ENCODE measurements around the gene IL7R. TPM values are rescaled to one million over a fixed set of nuclear protein-coding genes. Genes with fewer than 3 reads are reported as not detected.
A peak's percentile ranks its signal among the peaks of the same experiment; 100 is the strongest.

Gene IL7R
- total and polyA plus RNA-seq, 2 donors (not counting 3 experiments of a cell fraction or from before 2014, with no cell fraction given) = 1.0 to 1.2 TPM

- H3K79me2 ChIP-seq (ENCODE audit: control insufficient read depth, insufficient read depth, low read length) = no peaks in the 10 kb centered on the region
- H3K9me3 ChIP-seq (replicated peaks; ENCODE audit: control insufficient read depth, insufficient read depth, low read length) = no peaks in the 10 kb centered on the region
- peak; percentile 22 for DNase-seq (ENCODE audit: low read depth, low spot score)
- H3K9me1 ChIP-seq (replicated peaks; ENCODE audit: control insufficient read depth, extremely low read depth, insufficient read depth, low read length) = no peaks in the 10 kb centered on the region
- no peaks in the 10 kb centered on the region for H4K20me1 ChIP-seq (replicated peaks; ENCODE audit: control insufficient read depth, extremely low read depth, insufficient read depth, low read length)
- H3K4me3 ChIP-seq (replicated peaks in 1 of 3; ENCODE audit: insufficient read depth in 1 of 3, low read depth in 1 of 3, low read length in 3 of 3) = no peak overlapping the region
- ChIA-PET POLR2A (no interaction called here), CTCF (interaction anchor here (0.7 to 4.1 kb wide), 5 partner anchors 9 to 201 kb away, joined by 3 to 17 read pairs (median 4); no protein-coding TSS in a partner anchor)
- dilution Hi-C loops (cut with MboI; ENCODE audit: extremely low pct_ligation_motif_present, low sequenced_read_pairs) (no loop called here), intact Hi-C loops (cut with micrococcal nuclease) (no loop called here)
- no peaks in the 10 kb centered on the region for H3K36me3 ChIP-seq (ENCODE audit: control insufficient read depth in 2 of 2, extremely low read depth in 1 of 2, insufficient read depth in 2 of 2, low read length in 2 of 2)
- H3K9ac ChIP-seq (replicated peaks; ENCODE audit: extremely low read depth, insufficient read depth, low read length) = no peak overlapping the region
- H3K27me3 ChIP-seq (ENCODE audit: control insufficient read depth in 2 of 2, insufficient read depth in 2 of 2, low read length in 2 of 2) = no peaks in the 10 kb centered on the region
- H3K4me1 ChIP-seq (ENCODE audit: control insufficient read depth, extremely low read depth, insufficient read depth, low read length) = no peaks in the 10 kb centered on the region
- H3K4me2 ChIP-seq (ENCODE audit: insufficient read depth, low read length) = peak overlapping the region; percentile 56
- TF ChIP-seq JUN (IDR thresholded peaks at IDR 0.05; ENCODE audit: borderline replicate concordance, insufficient read depth, insufficient read length, low read depth) (no peak), GATA2 (IDR thresholded peaks at IDR 0.05; ENCODE audit: insufficient read depth, insufficient read length, low read depth, low read length) (no peak), POLR2A (IDR thresholded peaks at IDR 0.05; ENCODE audit: low read depth, low read length) (no peak), MYC (IDR thresholded peaks at IDR 0.05; ENCODE audit: low read depth, low read length) (no peak), FOS (IDR thresholded peaks at IDR 0.05; ENCODE audit: borderline replicate concordance, insufficient read depth, low read length) (no peak), EZH2 (IDR thresholded peaks at IDR 0.05; ENCODE audit: borderline replicate concordance, low read depth, low read length, severe bottlenecking) (no peak), CTCF (IDR thresholded peaks at IDR 0.05; ENCODE audit: extremely low read depth in 1 of 2, insufficient read depth in 1 of 2, low read depth in 1 of 2, low read length in 2 of 2) (no peak), MAX (IDR thresholded peaks at IDR 0.05; ENCODE audit: insufficient read depth, insufficient read length) (no peak), POLR2AphosphoS5 (IDR thresholded peaks at IDR 0.05; ENCODE audit: insufficient read depth, low read depth, low read length) (no peak)
- FAIRE-seq = no peak
- H3K27ac ChIP-seq (ENCODE audit: insufficient read depth, low read depth, low read length) = no peak overlapping the region
- peak overlapping the region; percentile 65 for H2AFZ ChIP-seq (ENCODE audit: low read depth, low read length)
- no TSS peak for BruUV-seq (replicated peaks)
These were observed 5.6 kb upstream of the IL7R start for GRCh38 chr5:35850967-35851680.

Data from endothelial cell of umbilical vein (primary cell).